ENCODE data around the gene PLN.

The PLN gene

GRCh38 chr6:118548136-118548535, at the start of gene PLN:
TSS of gene PLN (plus strand) at chr6:118548296. CDS start at chr6:118558922, 10,626 bp downstream.
- DNase-seq (ENCODE audit: low read depth in 2 of 2, low spot score in 1 of 2): no peak

DNA sequence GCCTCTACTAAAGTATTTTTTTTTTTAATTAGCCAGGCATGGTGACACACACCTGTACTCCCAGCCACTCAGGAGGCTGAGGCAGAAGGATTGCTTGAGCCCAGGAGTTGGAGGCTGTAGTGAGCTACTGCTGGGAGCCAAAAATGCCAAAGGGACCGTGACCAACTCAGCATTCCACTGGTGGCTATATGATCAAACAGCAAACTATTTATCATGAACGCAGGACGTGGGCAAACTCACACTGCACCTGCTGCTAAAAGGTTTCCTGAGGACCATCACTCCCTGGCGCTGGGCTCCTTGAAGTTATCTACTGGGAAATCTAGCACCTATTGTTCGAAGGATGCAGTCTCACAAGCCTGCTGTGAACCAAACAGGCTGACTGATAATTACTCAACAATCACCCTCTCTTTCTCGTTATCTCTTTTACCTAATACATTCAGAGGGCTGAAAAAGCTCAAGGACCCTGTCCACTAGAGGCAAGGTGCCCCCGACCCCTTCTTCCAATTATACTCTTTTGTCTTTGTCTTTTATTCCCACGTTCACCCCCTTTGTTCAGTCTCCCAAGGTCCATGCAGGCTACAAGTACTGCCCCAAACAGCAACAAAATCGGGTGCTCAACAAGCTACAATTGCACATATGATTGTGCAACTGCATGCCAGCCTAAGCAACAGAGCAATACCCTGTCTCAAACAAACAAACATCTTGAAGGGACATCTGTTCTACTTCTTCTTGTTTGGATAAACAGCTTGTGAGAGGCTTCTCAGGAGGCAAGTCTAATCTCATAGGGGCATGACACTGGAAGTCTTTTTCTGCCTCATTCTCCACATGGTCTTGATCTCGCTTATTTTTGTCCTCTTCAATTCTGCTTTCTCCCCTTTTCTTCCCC, 47.7 kb upstream of the PLN start:
- no peak for DNase-seq (ENCODE audit: low read depth in 2 of 2, low spot score in 1 of 2)

DNA sequence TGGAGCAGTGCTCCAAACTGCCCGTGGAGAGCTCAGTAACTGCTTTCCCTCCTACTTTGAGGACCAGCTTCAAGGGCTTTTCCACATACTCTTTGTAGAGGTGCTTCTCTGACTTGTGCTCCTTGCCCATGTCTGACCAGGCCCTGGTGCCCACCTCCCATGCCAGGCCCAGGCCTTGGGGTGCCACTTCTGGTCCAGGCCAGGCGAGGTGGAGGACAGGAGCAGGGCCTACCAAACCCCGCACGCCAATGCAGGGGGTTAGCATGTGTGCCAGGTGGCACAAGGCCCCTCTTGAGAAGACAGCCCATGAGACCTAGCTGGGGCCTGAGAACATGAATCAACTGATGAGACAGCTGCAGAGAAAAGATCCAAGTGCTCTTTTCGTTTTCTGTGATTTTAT, 47.0 kb upstream of the PLN start:
- DNase-seq (ENCODE audit: low read depth in 2 of 2, low spot score in 1 of 2): no peak

GRCh38 chr6:118501765-118502164, 46.3 kb upstream of the PLN start:
- no peak for DNase-seq (ENCODE audit: low read depth in 2 of 2, low spot score in 1 of 2)

- DNase-seq (ENCODE audit: low read depth in 2 of 2, low spot score in 1 of 2): no peak
Observed at GRCh38 chr6:118502169-118502568, 45.9 kb upstream of the PLN start.

DNA sequence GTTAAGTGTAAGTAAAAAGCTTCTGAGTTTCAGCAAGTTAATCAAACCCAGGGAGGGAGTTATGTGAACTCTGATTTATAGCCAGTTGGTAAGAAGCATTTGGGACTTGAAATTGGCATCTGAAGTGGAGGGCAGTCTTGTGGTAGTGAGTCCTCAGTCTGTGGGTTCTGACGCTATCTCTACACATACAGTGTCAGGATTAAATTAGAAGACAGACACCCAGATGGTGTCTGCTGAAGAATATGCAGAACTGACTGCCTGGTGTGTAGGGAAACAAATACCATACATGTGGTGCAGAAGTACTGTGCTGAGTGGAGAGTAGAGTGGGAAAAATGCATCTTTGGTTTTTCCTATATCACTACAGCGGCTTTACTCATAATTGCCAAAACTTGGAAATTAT, 43.5 kb upstream of the PLN start:
- no peak for DNase-seq (ENCODE audit: low read depth in 2 of 2, low spot score in 1 of 2)

DNA sequence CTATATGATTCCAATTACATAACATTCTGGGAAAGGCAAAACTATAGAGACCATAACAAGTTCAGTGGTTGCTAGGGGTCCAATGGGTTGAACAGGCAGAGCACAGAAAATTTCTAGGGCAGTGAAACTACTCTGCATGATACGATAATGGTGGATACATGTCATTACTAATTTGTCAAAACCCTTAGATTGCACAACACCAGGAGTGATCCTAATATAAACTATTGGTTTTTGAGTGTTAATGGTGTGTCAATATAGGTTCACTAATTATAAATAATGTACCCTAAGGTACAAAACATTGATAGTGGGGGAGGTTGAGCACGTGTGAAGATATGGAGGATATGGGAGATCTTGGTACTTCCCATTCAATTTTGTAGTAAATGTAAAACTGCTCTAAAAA, 42.4 kb upstream of the PLN start:
- DNase-seq (ENCODE audit: low read depth in 2 of 2, low spot score in 1 of 2): no peak

GRCh38 chr6:118506071-118506638, 41.9 kb upstream of the PLN start:
- no peak for DNase-seq (ENCODE audit: low read depth in 2 of 2, low spot score in 1 of 2)

DNA sequence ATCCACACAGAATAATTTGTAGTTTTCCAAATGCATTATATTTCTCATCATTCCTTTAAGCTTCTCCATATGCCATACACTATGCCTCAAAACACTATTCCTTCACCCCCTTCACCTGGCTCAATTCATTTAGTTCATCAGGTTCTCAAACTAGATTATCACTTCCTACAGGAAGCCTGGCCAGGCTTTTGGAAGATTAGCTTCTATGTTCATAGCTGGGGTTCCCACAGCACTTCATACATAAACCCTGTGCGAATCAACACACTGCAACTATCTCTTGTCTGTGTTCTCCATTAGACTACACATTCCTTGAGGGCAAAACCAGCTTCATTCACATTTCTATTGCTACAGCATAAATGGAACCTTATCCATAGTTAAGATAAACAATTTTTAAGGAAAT, 40.5 kb upstream of the PLN start:
- no peak for DNase-seq (ENCODE audit: low read depth in 2 of 2, low spot score in 1 of 2)

DNA sequence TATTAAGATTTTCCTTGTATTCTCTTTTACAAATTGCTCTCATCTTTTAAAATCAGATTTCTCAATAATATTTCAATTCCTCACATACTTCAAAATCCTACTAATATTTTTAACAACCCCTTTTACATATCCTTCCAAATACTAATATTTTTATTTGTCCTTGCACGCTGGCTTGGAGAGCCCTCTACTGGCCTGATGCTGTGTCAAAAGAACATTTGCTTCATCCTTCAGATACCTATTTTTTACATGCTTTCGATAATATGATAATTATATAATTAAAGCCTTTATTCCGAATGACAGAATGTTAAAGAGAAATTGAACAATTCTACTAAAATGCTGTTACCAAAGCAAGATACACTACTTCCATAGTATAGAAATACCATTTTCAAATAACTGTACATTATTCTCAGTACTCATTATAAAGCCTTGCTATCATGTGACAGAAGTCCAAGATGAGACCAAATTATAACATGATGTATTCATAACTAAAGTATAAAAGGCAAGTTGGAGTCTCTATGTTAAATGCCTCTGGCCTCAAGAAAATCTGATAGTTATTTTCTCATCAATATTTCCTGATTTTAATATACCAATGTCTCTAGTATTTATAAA, 39.0 kb upstream of the PLN start:
- no peak for DNase-seq (ENCODE audit: low read depth in 2 of 2, low spot score in 1 of 2)

GRCh38 chr6:118511930-118512715, 36.0 kb upstream of the PLN start:
- DNase-seq (ENCODE audit: low read depth in 2 of 2, low spot score in 1 of 2): no peak

DNA sequence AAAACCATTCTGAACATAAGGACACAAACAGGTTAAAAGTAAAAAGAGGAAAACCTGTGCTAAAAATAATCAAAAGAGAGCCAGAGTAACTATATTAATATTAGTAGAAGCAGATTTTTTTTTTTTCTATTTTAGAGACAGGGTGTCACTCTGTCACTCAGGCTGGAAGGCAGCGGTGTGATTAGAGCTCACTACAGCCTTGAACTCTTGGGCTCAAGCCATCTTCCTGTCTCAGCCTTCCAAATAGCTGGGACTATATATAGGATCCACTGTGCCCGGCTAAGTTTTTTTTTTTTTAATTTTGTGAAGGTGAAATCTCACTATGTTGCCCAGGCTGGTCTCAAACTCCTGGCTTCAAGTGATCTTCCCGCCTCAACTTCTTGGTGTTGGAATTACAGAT, 33.4 kb upstream of the PLN start:
- DNase-seq (ENCODE audit: low read depth in 2 of 2, low spot score in 1 of 2): no peak

DNA sequence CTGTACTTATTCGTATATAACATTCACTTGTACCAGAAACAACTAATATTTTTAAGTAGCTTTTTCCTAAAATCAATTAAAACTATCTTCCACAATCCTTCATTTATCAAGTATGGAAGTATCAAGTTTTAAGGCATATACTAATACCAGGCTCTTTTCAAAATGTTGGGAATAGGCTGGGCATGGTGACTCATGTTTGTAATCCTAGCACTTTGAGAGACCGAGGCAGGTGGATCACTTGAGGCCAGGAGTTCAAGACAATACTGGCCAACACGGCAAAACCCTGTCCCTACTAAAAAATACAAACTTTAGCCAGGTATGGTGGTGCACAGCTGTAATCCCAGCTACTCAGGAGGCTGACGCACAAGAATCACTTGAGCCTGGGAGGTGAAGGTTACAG, 25.7 kb upstream of the PLN start:
- no peak for DNase-seq (ENCODE audit: low read depth in 2 of 2, low spot score in 1 of 2)

DNA sequence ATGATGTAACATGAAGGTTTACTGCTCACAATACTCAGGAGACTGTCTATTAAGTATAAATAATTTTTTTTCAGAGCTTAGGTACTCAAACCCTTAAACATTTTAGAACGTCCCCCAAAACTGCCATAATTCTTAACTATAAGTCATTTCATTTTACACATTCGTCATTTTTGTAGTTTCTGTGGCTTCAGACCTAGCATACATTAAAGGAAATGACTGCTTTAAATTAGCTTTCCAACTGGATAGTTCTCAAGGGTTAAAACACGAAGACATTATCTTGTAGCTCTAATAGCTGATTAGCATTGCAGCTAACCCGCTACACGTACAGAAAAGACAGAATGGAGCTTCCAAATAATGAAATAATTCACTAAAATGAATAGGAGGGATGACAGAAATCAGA, 24.9 kb upstream of the PLN start:
- no peak for DNase-seq (ENCODE audit: low read depth in 2 of 2, low spot score in 1 of 2)

GRCh38 chr6:118524686-118525085, 23.4 kb upstream of the PLN start:
- DNase-seq (ENCODE audit: low read depth in 2 of 2, low spot score in 1 of 2): no peak

- no peak for DNase-seq (ENCODE audit: low read depth in 2 of 2, low spot score in 1 of 2)
Observed at GRCh38 chr6:118525913-118526780, 21.9 kb upstream of the PLN start.

DNA sequence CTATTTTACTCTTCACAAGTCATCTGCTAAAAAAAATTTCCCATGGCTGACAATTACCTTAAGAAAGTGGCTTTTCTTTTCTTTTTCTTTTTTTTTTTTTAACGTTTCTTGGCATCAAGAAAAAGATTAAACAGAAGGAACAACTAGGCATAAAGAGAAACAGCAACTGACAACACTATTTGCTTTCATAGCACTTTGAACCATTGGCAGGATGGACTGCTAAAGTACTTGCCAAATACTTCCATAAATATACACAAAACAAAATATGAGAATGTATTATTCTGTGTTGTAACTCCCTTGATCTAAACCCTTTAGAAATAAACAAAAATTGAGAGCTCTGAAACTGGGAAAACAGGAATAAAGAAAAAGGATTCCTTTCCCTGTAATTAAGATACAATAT, 20.0 kb upstream of the PLN start:
- DNase-seq (ENCODE audit: low read depth in 2 of 2, low spot score in 1 of 2): no peak

- DNase-seq (ENCODE audit: low read depth in 2 of 2, low spot score in 1 of 2): no peak
Observed at GRCh38 chr6:118529756-118530155, 18.3 kb upstream of the PLN start.

DNA sequence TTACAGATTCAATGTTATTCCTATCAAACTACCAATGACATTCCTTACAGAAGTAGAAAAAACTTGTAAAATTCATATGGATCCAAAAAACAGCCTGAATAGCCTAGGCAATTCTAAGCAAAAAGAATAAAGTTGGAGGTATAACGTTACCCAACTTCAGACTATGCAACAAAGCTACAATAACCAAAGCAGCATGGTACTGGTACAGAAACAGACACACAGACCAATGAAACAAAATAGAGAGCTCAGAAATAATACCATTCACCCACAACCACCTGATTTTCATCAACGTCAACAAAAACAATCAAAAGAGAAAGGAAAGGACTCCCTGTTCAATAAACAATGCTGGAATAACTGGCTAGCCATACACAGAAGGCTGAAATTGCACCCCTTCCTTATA, 17.2 kb upstream of the PLN start:
- no peak for DNase-seq (ENCODE audit: low read depth in 2 of 2, low spot score in 1 of 2)

GRCh38 chr6:118535176-118535844, 12.8 kb upstream of the PLN start:
- no peak for DNase-seq (ENCODE audit: low read depth in 2 of 2, low spot score in 1 of 2)

Data from stimulated activated CD8-positive, alpha-beta memory T cell treated with anti-CD3 and anti-CD28 coated beads, Interleukin-4, amount 100 ng/mL, for 4 hours (primary cell).